GM18870 (cell line): ENCODE measurements around the gene PBX4.

ENCODE experiments used
- ATAC-seq: cut with Tn5 transposase; IDR thresholded peaks from one replicate; pipeline ENCODE4 v1.9.1; 2021; ENCODE audit warnings: moderate library complexity; ENCODE audit not compliant: unreplicated experiment

PBX4 gene

DNA sequence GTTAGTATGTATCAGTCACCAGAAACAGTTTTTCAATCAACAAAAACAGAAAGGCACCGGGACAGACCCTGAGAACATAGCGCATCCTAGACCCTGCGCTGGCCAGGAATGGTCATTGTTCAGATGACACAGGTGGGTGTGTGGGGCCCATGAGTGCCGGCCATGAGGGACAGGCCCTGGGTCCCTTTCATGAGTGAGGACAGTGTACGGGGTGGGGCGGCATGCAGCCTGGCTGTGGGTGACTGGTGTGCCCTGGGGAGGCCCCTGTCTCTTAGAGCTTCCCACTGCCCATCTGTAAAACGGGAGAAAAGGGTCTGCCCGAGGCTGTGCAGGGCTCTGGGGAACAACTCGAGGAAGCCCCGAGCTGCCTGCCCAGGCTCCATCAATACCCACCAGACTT, 25.8 kb downstream of the PBX4 start:
- no peak for ATAC-seq

DNA sequence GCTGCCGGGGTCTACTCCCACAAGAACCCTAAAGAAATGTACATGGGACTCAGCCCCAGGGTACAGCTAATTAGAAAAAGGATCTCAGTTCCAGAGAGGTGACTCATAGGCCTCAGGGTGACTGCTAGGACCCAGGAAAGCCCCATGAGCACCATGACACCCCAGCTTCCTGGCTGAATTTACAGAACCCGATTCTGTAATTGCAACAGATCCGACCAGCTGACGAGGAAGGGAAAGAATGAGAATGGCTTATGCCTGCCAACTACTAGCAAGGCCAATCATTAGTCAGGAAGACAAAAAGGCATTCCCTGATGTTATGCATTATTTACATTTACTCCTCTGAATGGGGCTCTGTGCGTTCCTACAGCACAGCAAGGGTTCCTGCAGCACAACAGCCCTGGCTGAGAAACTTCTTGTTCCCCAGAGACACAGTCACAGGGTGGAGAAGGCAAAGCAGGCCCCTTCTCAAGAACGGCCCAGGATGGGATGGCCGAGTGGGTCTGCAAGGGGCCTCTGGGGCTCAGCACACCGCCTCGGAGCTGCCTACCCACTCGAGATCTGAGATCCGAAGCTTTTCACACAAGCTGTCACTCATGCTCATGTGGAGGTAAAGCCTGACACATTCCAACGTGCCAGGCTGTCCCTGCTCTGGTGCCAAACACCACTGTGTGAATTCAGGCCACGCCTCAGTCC, 27.2 kb downstream of the PBX4 start:
- no peak for ATAC-seq

DNA sequence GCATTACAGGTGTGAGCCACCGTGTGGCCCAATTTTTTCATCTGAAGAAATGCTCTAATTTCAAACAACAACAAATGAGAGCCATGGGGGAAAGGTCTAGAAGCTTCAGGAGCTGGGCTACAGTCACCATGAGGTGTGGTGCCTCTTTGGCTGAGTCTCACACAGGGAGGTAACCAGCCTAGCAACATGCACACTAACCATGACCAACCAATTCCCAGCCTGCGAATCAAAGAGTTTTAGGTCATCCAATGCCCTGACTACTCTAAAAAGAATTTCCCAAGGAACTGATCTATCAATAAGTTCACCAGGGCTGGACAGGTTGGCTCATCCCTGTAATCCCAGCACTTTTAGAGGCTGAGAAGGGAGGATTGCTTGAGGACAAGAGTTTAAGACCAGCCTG, 29.9 kb downstream of the PBX4 start:
- no peak for ATAC-seq

DNA sequence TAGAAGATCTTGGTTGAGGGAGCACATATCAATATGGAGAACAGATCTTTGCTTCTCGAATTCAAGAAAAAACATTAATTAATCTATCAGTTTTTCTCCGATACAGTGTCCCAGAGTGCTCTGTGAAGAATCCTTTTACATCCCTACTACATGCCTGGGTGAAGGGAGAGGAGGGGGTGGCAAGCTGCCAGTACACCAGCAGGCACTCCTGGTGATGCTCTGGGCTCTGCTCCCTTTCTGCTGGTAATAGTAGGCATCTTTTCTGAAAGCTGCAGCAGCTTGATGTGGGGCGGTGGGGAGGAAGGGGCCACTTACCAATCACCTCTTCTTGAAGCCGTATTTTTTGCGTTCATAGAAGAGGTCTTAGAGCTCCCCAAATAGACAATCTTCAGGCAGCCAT, 30.7 kb downstream of the PBX4 start:
- ATAC-seq = no peak

DNA sequence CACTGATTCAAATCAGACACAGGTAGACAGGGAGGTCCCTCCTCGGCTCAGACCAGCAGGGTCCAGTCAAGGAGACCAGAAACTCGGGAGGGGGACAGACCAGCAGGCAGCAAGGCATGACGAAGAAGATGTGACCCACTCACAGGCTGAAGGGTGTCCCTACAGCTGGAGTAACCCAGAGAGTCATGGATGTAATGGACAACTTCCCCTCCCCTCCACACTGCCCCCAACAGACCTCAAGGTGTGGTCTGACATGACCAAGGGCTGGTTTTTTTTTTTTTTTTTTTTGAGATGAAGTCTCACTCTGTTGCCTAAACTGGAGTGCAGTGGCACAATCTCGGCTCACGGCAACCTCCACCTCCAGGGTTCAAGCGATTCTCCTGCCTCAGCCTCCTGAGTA, 34.1 kb downstream of the PBX4 start:
- no peak for ATAC-seq

DNA sequence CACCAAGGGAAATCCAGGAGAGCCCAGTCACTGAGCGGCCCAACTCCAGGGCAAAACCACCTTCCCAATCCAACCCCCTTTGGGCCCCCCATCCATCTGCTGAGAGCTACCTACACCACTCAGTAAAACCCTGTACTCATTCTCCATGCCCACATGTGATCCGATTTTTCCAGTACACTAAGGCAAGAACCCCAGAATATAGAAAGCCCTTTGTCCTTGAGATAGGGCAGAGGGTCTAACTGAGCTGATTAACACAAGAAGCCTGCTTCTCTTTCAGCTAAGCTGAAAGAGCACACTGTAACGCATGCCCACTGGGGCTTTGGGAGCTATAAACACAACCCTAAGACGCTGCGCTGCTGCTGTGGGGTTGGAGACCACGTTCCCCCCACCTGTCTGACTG, 36.0 kb downstream of the PBX4 start:
- no peak for ATAC-seq

DNA sequence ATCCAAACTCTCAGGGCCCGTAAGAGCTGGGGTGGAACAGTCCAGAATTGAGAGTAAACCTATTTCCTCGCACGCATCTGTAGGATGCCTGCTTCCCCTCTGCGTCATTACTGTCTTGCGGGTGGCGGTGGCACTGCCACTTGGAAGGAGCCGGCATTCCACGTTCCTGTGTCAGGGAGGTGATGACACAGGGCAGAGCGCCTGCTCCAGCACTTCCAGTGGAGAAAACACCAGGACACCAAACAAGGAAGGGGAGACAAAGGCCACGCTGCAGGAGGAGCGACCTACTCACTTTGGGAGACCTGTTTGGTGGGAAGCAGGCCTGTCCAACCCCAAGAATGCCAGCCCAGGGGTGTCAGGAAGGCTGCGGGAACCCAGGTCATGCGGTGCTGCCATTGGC, 37.1 kb downstream of the PBX4 start:
- ATAC-seq = no peak

DNA sequence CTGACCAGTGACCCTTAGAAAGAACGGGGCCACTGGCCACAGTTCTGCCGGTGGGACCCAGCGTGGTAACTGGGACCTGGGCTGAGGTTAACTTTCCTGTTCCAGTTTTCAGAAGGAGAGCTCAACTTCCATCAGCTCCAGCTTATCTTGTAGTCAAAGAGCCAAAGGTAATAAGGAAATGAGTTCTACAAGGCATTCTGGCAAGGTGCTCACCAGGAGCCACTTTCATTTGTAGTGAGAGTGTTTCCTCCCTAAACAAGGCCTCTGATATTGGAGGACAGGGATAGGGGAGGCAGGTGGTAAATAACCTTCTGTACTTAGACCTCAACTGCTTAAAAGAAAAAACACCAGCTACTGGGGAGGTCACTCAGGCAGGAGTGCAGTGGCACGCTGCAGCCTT, 38.1 kb downstream of the PBX4 start:
- no peak for ATAC-seq

DNA sequence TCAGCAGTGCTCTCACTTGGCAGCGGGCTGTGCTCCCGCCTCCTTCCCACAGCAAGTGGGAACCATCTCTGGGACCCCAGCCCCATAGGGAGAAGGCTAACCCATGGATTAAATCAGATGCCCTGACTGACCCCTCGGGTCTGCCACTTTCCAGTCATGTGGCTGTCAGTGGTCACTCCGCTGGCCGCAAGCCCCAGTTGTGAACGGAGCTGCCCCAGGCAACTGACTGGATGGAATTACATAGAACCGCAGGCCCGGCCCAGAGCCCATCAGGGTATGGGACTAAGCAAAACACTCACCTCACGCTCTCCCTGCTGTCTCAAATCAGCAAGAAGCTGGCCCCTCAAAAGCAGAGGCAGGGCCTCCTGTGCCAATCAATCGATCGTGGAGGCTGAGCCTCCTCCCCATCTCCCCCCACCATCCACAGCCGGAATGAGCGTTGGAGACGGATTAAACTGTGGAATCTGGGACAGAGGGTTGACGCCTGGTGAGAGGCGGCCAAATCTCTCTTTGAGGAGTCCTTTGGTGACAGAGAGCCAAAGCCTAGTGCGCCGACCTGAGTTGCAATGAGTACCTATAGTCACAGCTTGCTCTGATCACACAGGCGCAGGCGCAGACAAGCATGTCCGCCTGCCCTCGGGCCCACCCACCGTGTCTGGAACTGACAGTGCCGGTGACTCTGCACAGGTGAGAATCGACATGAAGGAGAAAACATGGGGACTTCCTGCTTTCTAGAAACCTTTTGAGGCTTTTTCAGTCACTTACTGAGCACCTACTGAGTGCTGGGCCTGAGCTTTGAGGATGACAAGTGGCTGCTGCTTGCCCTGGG, 38.7 kb downstream of the PBX4 start:
- no peak for ATAC-seq

DNA sequence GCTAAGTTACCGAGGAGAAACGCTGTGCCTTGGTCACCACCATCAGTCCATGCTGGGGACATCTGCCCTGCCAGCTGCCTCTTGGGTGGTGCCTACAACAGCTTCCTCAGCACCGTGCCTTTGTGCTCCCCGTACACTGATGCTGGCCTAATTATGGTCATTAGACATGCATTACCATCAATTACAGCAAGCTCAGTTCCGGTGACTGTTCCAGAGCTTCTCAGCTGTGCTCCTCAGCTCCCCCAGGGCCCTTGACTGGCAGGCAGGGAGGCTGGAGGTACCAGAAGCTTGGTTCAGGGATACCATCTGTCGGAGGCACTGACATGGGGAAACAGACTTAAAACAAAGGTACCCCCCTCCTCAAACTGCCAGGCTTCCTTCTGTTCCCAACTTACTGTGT, 40.2 kb downstream of the PBX4 start:
- ATAC-seq = no peak

DNA sequence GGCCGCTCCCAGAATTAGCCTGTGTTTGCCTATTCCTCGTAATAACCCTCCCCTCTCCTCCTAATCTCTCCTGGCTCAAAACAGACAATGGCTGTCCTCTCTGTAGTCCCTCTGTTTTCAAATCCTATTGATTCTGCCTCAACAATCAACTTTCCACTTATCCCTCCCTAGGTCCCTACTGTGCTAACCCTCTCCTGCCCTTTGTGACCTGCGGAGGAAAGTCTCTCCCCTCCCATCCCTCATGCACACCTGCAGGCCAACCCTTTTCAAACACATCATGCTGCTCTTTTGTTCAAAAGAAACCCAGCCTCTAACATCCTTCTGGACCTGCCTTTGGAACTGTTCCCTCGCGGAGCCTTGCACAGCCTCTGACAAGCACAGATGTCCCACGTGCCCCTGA, 43.1 kb downstream of the PBX4 start:
- ATAC-seq = no peak

DNA sequence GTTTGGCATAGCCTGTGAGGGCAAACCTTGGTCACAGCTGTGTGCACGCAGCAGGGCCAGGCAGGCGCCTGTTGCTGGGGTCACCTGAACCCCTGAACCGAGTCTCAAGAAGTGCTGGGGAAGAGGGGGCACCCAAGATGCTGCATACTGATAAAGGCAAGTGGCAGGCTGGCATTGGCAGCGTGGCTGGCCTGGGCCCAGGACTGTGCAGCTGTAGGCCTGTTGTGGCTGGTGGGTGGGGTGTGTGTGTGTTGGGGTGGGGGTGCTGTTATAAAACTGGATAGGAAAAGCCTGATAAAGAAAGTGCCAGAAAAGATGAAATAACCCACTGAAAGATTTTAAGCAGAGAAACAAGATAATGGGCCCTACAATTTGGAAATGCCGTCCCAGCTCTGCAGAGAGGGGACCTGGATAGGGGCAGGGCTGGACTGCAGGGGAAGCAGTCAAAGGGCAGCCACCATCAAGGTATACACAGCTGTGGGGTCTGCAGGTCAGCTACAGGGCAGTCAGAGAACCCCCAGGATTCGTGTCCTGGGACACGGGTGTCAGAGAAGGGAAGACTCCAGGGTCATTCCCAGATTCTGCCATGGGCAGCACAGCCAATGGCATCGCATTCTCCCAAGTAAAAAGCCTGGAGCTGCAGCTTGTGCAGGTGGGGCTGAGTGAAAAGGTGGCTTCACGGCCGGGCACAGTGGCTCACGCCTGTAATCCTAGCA, 47.3 kb downstream of the PBX4 start:
- no peak for ATAC-seq

DNA sequence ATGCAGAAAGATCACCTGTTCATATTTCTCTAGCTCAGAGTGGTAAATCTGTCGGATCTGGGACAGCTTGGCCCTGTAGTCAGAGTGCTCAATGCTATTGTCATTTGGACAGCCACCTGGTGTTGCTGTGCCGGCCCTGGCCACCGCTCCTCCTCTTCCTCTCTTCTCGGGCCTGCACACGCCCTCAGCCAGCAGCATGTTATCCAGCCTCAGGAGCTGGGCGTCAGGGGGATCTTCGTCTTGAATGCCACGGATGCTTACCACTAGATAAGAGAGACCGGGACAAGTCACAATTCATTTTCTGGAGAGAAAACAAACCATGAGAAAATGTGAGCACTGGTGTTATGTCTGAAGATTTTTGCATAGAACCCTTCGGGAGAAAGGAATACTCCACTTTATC, 47.9 kb downstream of the PBX4 start:
- ATAC-seq = no peak

DNA sequence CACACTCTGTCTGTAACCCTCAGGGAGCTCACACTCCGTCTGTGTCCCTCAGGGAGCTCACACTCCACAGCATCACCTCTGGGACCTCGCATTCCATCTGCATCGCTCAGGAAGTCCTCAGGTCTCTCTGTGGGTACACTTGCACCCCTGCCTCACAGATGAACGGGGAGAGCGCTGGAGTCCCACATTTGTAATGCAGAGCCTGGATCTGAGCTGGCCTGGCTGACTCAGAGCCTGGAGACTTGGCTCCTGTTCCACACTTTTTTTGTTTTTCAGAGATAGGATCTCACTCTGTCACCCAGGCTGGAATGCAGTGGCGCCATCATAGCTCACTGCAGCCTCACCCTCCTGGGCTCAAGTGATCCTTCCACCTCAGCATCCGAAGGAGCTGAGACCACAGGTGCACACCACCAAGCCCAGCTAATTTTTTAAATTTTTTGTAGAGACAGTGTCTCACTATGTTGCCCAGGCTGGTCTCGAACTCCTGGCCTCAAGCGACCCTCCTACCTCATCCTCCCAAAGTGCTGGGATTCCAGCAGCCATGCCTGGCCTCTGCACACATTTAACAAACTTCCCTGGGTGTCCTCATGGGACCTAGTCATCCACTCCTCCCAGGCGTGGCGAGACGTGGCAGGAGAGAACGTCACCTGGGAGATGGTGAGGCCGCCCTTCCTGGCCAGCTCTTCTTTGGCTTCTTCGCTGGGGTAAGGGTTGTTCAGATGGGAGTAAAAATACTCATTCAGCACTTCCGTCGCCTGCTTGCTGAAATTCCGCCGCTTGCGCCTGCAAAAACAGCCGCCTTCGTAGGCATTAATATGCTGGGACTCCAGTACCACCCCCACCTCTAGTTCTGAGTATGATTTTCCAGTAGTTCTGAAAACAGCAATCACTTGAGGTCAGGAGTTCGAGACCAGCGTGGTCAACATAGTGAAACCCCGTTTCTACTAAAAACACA, 49.4 kb downstream of the PBX4 start:
- no peak for ATAC-seq

DNA sequence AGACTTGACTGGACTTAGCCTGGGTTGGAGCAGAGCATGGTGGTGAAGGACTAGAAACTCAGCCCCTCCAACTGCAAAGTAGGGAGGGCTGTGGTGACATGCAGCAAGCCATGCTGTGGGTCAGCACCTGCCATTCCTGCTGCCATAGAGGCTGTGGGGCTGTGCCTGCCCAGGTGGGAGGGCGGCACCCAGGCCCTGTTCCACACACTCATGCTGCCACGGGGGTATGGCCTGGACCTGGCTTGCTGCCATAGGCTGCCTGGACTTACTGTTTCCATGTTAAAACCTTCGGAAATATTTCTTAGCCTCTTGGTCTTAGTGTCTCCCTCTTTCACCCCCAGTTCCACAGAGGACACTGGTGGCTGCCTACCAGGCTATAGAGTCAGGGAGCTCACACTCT, 51.1 kb downstream of the PBX4 start:
- ATAC-seq = no peak

DNA sequence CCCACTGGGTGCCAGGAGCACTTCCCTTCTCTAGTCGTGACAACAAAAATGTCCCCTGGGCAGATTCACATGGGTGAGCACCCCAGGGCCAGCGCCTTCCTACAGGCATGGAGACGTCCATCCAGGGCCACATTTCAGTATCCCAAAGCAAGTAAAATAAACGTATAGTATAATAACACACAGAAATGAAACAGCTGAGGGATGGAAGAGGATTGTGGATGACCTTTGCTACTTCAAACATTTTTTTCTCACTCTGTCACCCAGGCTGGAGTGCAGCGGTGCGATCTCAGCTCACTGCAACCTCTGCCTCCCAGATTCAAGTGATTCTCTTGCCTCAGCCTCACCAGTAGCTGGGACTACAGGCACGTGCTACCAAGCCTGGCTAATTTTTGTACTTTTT, 52.2 kb downstream of the PBX4 start:
- no peak for ATAC-seq

DNA sequence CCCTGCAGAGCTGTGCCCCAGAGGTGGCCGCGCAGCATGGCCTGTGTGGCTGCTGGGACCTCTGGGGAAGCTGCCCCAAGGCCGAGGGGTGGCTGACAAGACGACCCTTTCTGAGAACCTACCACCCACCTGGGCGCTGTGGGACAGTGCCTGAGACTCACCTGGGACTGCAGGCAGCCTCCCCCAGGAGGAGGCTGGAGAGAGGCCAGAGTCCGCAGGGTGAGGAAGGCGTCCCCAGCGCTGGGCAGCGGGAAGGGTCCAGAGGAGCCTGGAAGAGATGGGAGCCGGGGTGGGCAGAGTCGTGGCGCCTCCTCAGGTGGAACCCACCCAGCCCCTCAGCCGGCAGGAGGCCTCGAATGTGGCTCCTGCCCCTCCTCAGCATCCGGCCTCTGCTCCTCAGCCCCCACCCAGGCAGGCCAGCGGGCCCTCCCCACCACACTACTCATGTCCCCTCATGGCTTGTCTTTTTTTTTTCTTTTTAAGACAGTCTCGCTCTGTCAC, 55.1 kb downstream of the PBX4 start:
- no peak for ATAC-seq

DNA sequence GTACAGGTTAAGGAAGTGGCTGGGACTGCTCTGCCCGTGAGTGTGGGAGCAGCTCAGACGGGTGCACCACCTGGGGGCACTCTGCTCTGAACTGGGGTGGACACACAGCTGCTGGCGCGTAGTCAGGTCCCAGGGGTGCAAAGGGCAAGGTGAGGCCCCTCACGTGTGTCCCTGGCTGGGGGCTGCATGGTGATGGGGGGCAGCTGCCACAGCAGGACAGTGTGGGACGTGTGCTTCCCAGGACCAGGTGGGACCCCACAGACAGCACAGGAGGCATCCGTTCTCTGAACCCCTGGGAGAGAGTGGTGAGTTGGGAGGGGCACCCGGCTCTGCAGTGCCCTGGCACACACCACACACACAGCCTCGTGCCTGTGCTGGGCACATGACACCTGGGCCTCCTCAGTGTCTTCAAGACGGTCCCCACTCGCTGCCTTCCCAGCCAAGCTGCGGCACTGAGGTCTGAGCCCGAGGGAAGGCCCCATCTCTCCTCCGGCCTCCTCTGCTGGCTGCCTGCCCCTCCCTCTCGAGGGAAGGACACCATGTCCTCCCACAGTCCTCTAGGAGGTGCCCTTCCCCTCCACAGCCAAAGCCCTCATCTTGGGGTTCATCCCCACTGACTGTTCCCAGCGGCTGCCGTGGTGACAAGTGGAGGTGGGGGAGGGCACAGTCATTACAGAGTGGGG, 55.7 kb downstream of the PBX4 start:
- ATAC-seq = no peak

DNA sequence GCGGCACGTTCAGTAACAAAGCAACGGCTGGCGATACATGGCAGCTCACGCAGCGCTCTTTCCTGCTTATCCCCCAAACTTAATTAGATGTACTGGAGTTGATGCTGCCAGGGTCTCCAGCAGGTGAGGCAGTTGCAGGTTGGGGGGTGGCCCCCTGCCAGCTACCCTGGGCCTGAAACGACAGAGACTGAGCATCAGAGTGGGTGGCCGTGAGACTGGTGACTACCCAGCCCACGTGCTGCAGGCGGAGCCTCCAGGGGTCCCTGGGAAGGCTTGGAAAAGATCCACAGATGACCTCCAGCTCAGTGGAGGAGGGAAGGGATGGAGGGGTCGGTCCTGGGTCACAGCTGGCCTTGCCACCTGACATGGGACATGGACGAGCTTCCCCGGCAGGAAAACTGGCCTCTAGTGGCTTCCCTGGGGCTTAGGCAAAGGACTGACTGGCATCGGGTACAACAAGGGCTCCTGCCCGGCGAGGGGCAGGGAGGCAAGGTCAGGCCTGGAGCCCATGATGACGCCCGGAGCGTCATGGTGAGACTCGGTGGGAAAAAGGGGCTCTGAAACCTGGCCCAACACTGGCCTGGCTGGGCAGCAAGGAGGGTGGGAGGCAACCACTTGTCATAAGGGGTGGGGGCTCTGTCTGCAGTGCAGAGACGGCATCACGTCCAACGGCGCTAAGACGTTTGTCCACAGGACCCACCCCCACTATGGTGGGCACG, 56.4 kb downstream of the PBX4 start:
- ATAC-seq = no peak

DNA sequence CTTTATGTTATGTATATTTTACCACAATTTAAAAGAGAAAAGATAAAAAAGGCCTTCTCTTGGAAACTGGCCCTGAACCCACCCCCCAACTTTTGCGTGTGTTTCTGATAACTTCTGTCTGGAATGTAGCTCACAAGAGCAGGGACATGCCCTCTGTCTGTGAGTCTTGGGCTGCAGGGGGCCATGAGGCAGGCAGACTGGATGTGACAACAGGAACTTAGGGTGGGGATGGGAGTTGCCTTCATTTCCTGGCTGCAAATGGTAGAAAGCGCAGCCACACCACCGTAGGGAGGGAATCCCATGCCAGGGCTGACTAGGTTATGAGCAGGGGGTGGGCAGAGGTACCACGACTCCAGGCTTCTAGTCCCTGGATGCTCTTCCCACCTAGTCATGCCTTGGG, 58.6 kb downstream of the PBX4 start:
- ATAC-seq = no peak
